ENCODE measurements around the gene NHLRC4. TPM values are rescaled to one million over a fixed set of nuclear protein-coding genes. Genes with fewer than 3 reads are reported as not detected.

The NHLRC4 gene
- total and polyA plus RNA-seq, 7 donors = 0.06 to 0.39 (median 0.27) TPM; not detected in 1

GRCh38 chr16:583470-583814 is 16.6 kb downstream of the NHLRC4 start:
- no peak for ATAC-seq
- no peak for TF ChIP-seq CTCF (IDR thresholded peaks at IDR 0.05)
- DNase-seq = no peak
- peaks cover 0 to 5% of the 10 kb centered on the region in 2 donors for H3K36me3 ChIP-seq (ENCODE audit: insufficient read depth in 1 of 2, low read depth in 1 of 2)
- H3K27me3 ChIP-seq (ENCODE audit: insufficient read depth in 3 of 3, low read length in 2 of 3) = no peaks in the 10 kb centered on the region
- H3K4me1 ChIP-seq = peaks cover 33% of the 10 kb centered on the region
- WGBS, 3 donors = 59 to 71% (median 60%) methylated on average over 15 to 16 of the region's 16 CpGs
- no peak overlapping the region for H3K27ac ChIP-seq
- no peak overlapping the region for H3K4me3 ChIP-seq
- no peaks in the 10 kb centered on the region for H3K9me3 ChIP-seq
- intact Hi-C loops (cut with DNase I) = loop anchor here in 1 of 2 donors (2.0 kb wide), 1 partner anchor 77 kb away; no protein-coding TSS in a partner anchor

GRCh38 chr16:583815-584591 is 17.2 kb downstream of the NHLRC4 start:
- 50 to 65% (median 58%) methylated on average over 34 to 38 of the region's 38 CpGs for WGBS, 3 donors
- intact Hi-C loops (cut with DNase I) = loop anchor here in 1 of 2 donors (2.0 kb wide), 1 partner anchor 77 kb away; no protein-coding TSS in a partner anchor
- no peaks in the 10 kb centered on the region for H3K9me3 ChIP-seq
- TF ChIP-seq CTCF (IDR thresholded peaks at IDR 0.05) = no peak
- ATAC-seq (no peak), DNase-seq (no peak)
- H3K27me3 ChIP-seq (ENCODE audit: insufficient read depth in 3 of 3, low read length in 2 of 3) = no peaks in the 10 kb centered on the region
- no peak overlapping the region for H3K27ac ChIP-seq
- peaks cover 0 to 5% of the 10 kb centered on the region in 2 donors for H3K36me3 ChIP-seq (ENCODE audit: insufficient read depth in 1 of 2, low read depth in 1 of 2)
- H3K4me1 ChIP-seq = peaks cover 33% of the 10 kb centered on the region
- no peak overlapping the region for H3K4me3 ChIP-seq

- 9 to 24% (median 12%) methylated on average over 10 of the region's 10 CpGs for WGBS, 3 donors
- intact Hi-C loops (cut with DNase I) = no loop called here
- Histone ChIP-seq H3K4me1 (peaks cover 33% of the 10 kb centered on the region), H3K9me3 (no peaks in the 10 kb centered on the region), H3K36me3 (ENCODE audit: insufficient read depth in 1 of 2, low read depth in 1 of 2) (peaks cover 0 to 5% of the 10 kb centered on the region in 2 donors), H3K27me3 (ENCODE audit: insufficient read depth in 3 of 3, low read length in 2 of 3) (no peaks in the 10 kb centered on the region), H3K4me3 (no peak overlapping the region), H3K27ac (no peak overlapping the region)
- ATAC-seq = no peak
- DNase-seq = no peak
- TF ChIP-seq CTCF (IDR thresholded peaks at IDR 0.05) = no peak
Observed at GRCh38 chr16:585351-585750, 18.5 kb downstream of the NHLRC4 start.

- Histone ChIP-seq H3K36me3 (ENCODE audit: insufficient read depth in 1 of 2, low read depth in 1 of 2) (no peaks in the 10 kb centered on the region), H3K9me3 (no peaks in the 10 kb centered on the region), H3K27me3 (ENCODE audit: insufficient read depth in 3 of 3, low read length in 2 of 3) (no peaks in the 10 kb centered on the region), H3K4me3 (no peak overlapping the region), H3K4me1 (peaks cover 33% of the 10 kb centered on the region), H3K27ac (no peak overlapping the region)
- intact Hi-C loops (cut with DNase I) = no loop called here
- no peak for TF ChIP-seq CTCF (IDR thresholded peaks at IDR 0.05)
- DNase-seq (no peak), ATAC-seq (no peak)
- 14 to 23% (median 16%) methylated on average over 16 of the region's 16 CpGs for WGBS, 3 donors
Observed at GRCh38 chr16:586047-586644, 19.3 kb downstream of the NHLRC4 start.

Data from psoas muscle (tissue), 8 donors.